Thymus (tissue), 11 donors: ENCODE data around the gene DDAH1. TPM values are rescaled to one million over a fixed set of nuclear protein-coding genes. Genes with fewer than 3 reads are reported as not detected.

ENCODE experiments used
- DNase-seq, 9 donors: peaks; one replicate each; pipeline ENCODE4 v3.0.0-alpha.2; 2013; ENCODE audit warnings: low spot score in 9 of 9, low read depth in 6 of 9, missing footprints in 1 of 9
- H3K27ac ChIP-seq, 2 donors: one replicate each; pipeline ENCODE4 v1.5.1; 2013; ENCODE audit warnings: control low read depth in 1 of 2, low read depth in 1 of 2, low read length in 1 of 2, mild to moderate bottlenecking in 1 of 2, moderate library complexity in 1 of 2
- H3K27me3 ChIP-seq, 2 donors: one replicate each; pipeline ENCODE4 v1.5.1; 2013; ENCODE audit warnings: low read length in 1 of 2; ENCODE audit not compliant: control insufficient read depth in 2 of 2, insufficient read depth in 1 of 2
- H3K36me3 ChIP-seq, 2 donors: one replicate each; pipeline ENCODE4 v1.5.1; 2013; ENCODE audit warnings: low read length in 1 of 2, mild to moderate bottlenecking in 1 of 2, moderate library complexity in 1 of 2; ENCODE audit not compliant: control insufficient read depth in 2 of 2, insufficient read depth in 2 of 2
- H3K4me1 ChIP-seq, 2 donors: one replicate each; pipeline ENCODE4 v1.5.1; 2013; ENCODE audit warnings: low read length in 2 of 2; ENCODE audit not compliant: control insufficient read depth in 2 of 2, insufficient read depth in 2 of 2
- H3K4me3 ChIP-seq, 2 donors: one replicate each; pipeline ENCODE4 v1.5.1; 2013; ENCODE audit warnings: low read length in 2 of 2, control low read depth in 1 of 2, mild to moderate bottlenecking in 1 of 2
- H3K9me3 ChIP-seq, 2 donors: one replicate each; pipeline ENCODE4 v1.5.1; 2013; ENCODE audit warnings: low read length in 1 of 2, mild to moderate bottlenecking in 1 of 2; ENCODE audit not compliant: control insufficient read depth in 2 of 2, insufficient read depth in 1 of 2
- WGBS: extraction: QIAGEN DNeasy Blood & Tissue Kit; methylation state at CpG from one replicate; pipeline ENCODE4 v1.1.7; 2013; 5-methylcytosine and 5-hydroxymethylcytosine counted together
- polyA plus RNA-seq: library from polyadenylated mRNA; stranded (reverse); fragments of 200-250 nt; gene quantifications from one replicate; pipeline ENCODE4 v1.2.3, GENCODE V29; 2013
- total RNA-seq: library from RNA; stranded (reverse); fragments of 120-200 nt; gene quantifications from one replicate; pipeline ENCODE4 v1.2.4, GENCODE V29; 2013
- donor health status: healthy.

Gene DDAH1
- total and polyA plus RNA-seq, 2 donors, result 0.99 to 2.4 TPM

DNA sequence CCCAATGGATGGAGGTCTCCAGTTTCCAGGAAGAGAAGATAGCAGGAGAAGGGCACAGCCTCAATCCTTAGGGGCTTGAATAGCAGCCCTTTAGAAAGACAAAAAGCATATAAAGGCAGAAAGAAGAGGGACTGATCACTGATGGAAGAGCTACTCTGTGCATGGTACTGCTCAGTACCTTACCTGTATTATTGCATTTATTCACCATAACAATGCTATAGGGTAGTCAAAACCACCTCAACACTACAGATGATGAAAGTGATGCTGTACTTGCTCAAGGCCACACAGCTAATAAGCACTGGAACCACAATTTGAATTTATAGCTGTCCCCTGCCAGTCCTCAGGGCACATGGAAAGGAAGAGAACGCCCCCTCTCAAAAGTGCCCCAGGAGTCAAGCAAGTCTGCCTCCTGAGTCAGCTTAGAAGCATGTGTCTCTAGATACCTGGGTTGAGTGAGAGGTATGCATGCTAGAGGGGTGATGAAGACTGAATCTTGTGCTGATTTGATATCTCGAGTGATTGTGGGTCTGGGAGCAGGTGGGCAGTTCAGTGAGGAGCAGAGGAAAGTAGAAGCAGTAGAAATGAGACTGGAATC lies 13.6 kb downstream of the DDAH1 start:
- Histone ChIP-seq H3K4me3 (no peak overlapping the region), H3K36me3 (no peaks in the 10 kb centered on the region), H3K27me3 (no peaks in the 10 kb centered on the region), H3K27ac (no peak overlapping the region), H3K9me3 (no peaks in the 10 kb centered on the region), H3K4me1 (no peaks in the 10 kb centered on the region)
- no peak for DNase-seq
- WGBS, result 95% methylated on average over 2 of the region's 2 CpGs

DNA sequence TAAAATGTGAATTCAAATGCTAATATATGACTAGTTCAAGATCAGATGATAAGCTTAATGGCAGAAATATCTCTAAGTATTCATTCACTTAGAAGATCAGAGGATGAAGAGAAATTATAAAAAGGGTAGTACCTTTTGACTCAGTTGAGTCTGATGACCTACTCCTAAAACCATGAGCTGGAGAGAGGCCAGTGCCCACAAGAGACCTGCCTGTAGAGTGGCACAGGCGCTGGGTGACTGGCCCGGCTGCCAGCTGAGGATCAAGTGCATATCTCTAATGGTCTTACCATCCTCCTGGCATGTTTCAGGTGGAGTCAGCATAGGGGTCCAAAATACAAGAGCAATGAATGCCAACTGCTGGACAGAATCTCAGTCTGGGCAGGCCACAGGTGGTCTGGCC lies 14.1 kb downstream of the DDAH1 start:
- Histone ChIP-seq H3K9me3 (no peaks in the 10 kb centered on the region), H3K27me3 (no peaks in the 10 kb centered on the region), H3K27ac (no peak overlapping the region), H3K4me3 (no peak overlapping the region), H3K36me3 (no peaks in the 10 kb centered on the region), H3K4me1 (no peaks in the 10 kb centered on the region)
- no peak for DNase-seq
- 97% methylated on average over 2 of the region's 2 CpGs for WGBS

DNA sequence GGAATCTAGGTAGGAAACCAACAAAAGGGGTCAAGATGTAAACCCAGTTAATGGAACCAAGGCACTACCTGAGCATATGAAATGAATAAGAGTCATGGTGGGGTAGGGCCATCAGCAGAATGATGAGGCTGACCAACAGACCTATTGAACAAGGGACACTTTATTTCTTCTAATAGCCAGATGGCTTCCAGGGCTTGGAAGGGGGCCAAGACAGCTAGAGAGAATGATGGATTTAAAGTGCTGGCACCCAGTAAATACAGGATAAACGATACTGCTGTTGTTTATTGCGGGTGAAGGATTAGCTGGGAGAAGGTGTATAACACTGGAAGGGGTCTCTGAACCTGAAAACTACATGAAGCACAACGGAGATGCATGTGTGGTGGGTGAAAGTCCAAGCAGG lies 15.6 kb downstream of the DDAH1 start:
- H3K4me1 ChIP-seq, result no peaks in the 10 kb centered on the region
- H3K27ac ChIP-seq, result no peak overlapping the region
- H3K36me3 ChIP-seq, result no peaks in the 10 kb centered on the region
- no peaks in the 10 kb centered on the region for H3K9me3 ChIP-seq
- no peak overlapping the region for H3K4me3 ChIP-seq
- no peak for DNase-seq
- no peaks in the 10 kb centered on the region for H3K27me3 ChIP-seq
- WGBS, result 75% methylated on average over 3 of the region's 3 CpGs

DNA sequence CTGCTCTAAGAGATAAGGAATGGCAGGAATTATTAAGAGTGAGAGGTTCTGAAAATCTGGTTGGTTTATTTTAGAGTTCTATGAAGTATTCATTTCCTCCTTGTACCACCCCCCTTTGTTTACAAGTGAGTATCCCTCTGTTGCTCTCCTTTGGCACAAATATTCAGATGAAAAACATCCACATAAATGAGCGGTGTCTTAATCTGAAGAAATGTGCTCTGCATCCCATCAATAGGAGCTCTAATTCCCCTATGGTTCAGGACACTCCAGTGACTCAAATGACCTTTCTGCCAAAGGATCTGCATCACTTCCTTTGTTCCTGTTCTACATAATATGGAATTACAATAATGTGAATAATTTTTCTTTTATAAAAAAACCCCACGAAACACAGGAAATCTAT lies 16.6 kb downstream of the DDAH1 start:
- H3K9me3 ChIP-seq, result no peaks in the 10 kb centered on the region
- H3K4me1 ChIP-seq, result no peaks in the 10 kb centered on the region
- H3K36me3 ChIP-seq, result no peaks in the 10 kb centered on the region
- WGBS, result 92% methylated on average over 2 of the region's 2 CpGs
- no peaks in the 10 kb centered on the region for H3K27me3 ChIP-seq
- no peak overlapping the region for H3K4me3 ChIP-seq
- no peak overlapping the region for H3K27ac ChIP-seq
- DNase-seq, result no peak

DNA sequence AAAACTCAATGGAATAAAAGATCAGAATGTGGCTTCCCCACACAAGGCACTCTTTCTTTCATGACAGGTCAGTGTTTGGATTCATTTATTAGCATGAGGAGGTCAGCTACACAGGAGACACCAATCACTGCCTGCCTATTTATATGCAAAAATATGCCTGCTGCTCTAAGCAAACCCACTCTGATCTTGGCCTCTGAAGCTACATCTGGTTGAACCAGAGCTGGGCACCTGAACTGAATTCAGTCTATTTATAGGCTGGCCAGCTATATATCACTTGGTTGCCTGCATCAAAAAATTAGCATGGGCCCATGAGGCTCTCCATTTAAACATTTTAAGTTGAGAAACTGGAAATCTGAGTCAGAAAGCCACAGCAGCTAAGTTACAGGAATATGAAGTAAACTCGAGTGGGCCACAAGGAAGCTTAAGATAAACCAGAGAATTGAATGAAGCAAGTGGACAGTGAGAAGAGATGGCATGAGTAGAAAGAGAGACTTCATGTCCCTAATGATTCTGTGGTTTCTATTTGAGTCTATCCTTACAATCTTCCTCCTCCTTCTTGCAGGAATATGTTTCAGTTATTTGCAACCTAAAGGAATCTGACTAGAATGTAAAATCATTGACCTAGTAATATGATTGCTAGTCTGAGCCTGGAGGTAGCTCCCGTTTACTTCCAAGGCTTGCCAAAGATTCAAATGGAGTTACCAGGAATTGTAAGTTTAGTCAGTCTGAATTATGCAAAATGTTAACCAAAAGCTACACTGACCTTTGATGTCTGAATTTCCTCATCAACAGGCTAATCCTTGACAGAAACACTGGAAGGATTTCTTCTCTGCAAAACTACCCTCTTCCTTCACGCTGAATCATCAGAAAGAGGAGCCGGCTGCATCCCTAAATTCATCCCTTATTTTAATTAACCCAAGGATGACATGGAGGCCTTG lies 17.7 kb downstream of the DDAH1 start:
- Histone ChIP-seq H3K4me1 (no peaks in the 10 kb centered on the region), H3K27ac (no peak overlapping the region), H3K4me3 (no peak overlapping the region), H3K9me3 (no peaks in the 10 kb centered on the region), H3K36me3 (no peaks in the 10 kb centered on the region), H3K27me3 (no peaks in the 10 kb centered on the region)
- WGBS, result 95% methylated on average over 4 of the region's 4 CpGs
- no peak for DNase-seq

DNA sequence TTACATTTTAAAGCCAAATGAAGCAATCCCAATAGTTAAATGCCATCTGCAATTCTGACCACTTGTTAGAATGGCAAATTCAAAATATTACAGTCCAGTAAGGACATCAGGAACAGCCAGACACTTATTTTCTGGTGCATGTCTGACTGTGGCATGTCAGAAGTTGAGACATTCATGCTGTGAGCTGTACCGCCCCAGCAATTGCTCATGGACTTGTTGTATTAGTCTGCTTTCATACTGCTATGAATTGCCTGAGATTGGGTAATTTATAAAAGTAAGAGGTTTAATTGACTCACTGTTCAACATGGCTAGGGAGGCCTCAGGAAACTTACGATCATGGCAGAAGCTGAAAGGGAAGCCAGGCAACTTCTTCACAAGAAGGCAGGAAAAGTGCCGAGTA lies 19.1 kb downstream of the DDAH1 start:
- Histone ChIP-seq H3K9me3 (no peaks in the 10 kb centered on the region), H3K27ac (no peak overlapping the region), H3K4me1 (no peaks in the 10 kb centered on the region), H3K36me3 (no peaks in the 10 kb centered on the region), H3K27me3 (no peaks in the 10 kb centered on the region), H3K4me3 (no peak overlapping the region)
- WGBS, result 95% methylated on average over 3 of the region's 3 CpGs
- DNase-seq, result no peak

DNA sequence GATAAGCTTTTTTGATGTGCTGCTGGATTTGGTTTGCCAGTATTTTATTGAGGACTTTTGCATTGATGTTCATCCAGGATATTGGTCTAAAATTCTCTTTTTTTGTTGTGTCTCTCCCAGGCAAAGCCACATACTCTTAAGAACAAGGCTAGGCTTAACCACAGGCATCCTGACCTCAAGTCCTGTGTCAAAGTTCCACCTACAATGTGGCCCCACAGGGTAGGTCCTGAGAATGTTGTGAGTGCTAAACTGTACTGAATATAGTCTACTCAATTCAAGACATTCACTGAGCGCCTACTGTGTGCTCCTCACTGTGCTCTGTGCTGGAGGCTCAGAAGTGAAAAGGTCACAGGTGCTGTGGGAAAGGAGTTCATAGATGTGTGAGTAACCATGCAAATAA lies 20.6 kb downstream of the DDAH1 start:
- Histone ChIP-seq H3K27me3 (no peaks in the 10 kb centered on the region), H3K9me3 (no peaks in the 10 kb centered on the region), H3K36me3 (no peaks in the 10 kb centered on the region), H3K4me1 (no peaks in the 10 kb centered on the region), H3K27ac (no peak overlapping the region), H3K4me3 (no peak overlapping the region)
- WGBS, result 99% methylated on average over 1 of the region's 1 CpG
- no peak for DNase-seq

DNA sequence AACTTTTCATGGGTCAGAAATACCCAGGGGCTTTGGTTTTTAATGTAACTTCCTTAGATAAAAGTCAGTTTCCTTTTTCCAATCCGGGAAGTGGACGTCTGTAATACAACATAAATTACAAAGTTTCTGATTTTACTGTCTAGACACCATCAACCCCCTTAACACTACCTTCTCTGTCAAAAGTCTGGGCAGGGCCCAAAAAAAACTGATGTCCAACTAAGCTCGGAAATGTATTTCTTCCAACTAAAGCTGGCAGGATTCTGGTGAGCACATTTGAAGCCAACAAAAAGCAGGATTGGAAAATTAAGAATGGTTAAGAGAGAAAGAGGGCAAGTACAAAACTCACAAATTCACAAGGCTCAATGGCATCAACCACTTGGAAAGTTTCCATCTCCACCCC lies 24.3 kb downstream of the DDAH1 start:
- H3K4me3 ChIP-seq, result no peak overlapping the region
- no peaks in the 10 kb centered on the region for H3K4me1 ChIP-seq
- no peak for DNase-seq
- H3K36me3 ChIP-seq, result no peaks in the 10 kb centered on the region
- no peaks in the 10 kb centered on the region for H3K27me3 ChIP-seq
- H3K27ac ChIP-seq, result no peak overlapping the region
- WGBS, result 57% methylated on average over 3 of the region's 3 CpGs
- H3K9me3 ChIP-seq, result no peaks in the 10 kb centered on the region

DNA sequence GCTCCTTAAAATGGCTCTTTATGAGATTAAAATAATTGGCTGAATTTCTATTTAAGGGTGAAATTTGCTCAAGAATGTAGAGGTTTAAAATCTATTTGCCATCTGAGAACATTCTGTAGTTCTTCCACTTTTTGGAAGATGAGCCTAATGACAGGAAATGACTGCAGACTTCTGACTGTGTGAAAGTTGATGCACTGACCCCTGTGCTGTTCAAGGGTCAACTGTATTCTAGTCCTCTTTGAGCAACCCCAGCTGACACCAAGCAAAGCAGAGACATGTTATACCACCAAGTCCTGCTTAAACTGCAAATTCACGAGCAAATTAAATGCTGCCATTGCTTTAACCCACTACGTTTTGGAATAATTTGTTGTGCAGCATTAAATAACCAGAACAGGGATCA lies 26.6 kb downstream of the DDAH1 start:
- no peaks in the 10 kb centered on the region for H3K36me3 ChIP-seq
- no peak for DNase-seq
- no peaks in the 10 kb centered on the region for H3K9me3 ChIP-seq
- H3K4me1 ChIP-seq, result no peaks in the 10 kb centered on the region
- no peaks in the 10 kb centered on the region for H3K27me3 ChIP-seq
- H3K4me3 ChIP-seq, result no peak overlapping the region
- WGBS, result 92% methylated on average over 2 of the region's 2 CpGs
- H3K27ac ChIP-seq, result no peak overlapping the region
